Measurements from ENCODE around the gene RHBDD3. TPM values are rescaled to one million over a fixed set of nuclear protein-coding genes. Genes with fewer than 3 reads are reported as not detected.

Gene RHBDD3
- total and polyA plus RNA-seq, 2 donors (not counting 1 experiment from before 2014, with no cell fraction given) = 11.9 to 12.5 TPM

DNA sequence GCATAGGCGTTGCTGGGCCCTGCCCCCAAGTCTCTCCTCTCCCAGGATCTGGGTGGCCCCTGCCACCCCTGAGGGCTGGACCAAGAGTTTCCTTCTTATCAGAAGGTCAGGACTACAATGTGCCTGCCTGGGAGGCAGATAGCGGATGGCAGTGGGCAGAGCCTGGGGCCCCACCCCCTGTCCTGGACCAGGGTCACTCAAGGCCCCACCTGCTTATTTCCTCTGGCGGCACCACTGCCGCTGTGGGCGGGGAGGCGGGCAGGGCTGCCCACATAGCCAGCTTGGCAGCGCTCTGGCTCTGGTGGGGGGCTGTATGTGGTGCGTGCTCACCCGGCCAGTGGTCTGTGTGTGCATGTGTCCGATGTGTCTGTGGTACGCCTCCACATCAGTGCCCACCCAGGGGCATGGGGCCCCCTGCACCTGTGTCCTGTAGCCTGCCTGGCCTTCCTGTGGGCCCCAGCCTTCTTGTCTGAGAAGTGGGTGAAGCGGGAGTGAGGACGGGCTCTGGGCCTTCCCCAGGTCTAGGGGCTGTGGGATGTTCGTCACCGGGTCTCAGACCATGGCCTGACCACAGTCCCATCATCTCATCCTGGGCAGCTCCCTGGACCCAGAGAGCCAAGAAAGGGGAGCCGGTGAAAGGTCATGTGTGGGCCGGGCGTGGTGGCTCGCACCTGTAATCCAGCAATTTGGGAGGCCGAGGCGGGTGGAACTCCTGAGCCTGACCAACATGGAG, 41.7 kb upstream of the RHBDD3 start:
- Mint-ChIP-seq H3K9me3 (ENCODE audit: insufficient read depth) (no peaks in the 10 kb centered on the region), H3K27me3 (peaks cover 43% of the 10 kb centered on the region), H3K4me1 (peaks cover 37% of the 10 kb centered on the region), H3K27ac (no peak overlapping the region), H3K4me3 (no peak overlapping the region)
- Histone ChIP-seq H3K27ac (ENCODE audit: low read length in 2 of 2) (no peak overlapping the region), H3K9me3 (ENCODE audit: control extremely low read depth in 1 of 3, control insufficient read depth in 2 of 3, insufficient read depth in 1 of 3, low read length in 2 of 3) (peaks cover 0 to 33% (median 0%) of the 10 kb centered on the region in 3 donors), H3K79me2 (ENCODE audit: control insufficient read depth, insufficient read depth, low read length) (peaks cover 2% of the 10 kb centered on the region), H3K9ac (ENCODE audit: low read length) (no peak overlapping the region), H3K4me3 (ENCODE audit: control extremely low read depth in 1 of 5, extremely low read depth in 1 of 5, insufficient read depth in 1 of 5, low read depth in 2 of 5, low read length in 4 of 5) (no peak overlapping the region), H4K20me1 (ENCODE audit: control insufficient read depth, insufficient read depth, low read length, poor library complexity, severe bottlenecking) (peaks cover 4% of the 10 kb centered on the region), H3K4me2 (replicated peaks; ENCODE audit: low read depth, low read length, poor library complexity, severe bottlenecking) (no peak overlapping the region), H3K4me1 (ENCODE audit: control insufficient read depth in 2 of 2, insufficient read depth in 2 of 2, low read length in 2 of 2) (peaks cover 34 to 47% of the 10 kb centered on the region in 2 donors), H3K36me3 (replicated peaks in 1 of 2; ENCODE audit: control extremely low read depth in 1 of 2, control insufficient read depth in 1 of 2, extremely low read depth in 1 of 2, insufficient read depth in 2 of 2, low read length in 1 of 2) (no peaks in the 10 kb centered on the region), H2AFZ (ENCODE audit: insufficient read depth, low read depth, low read length, poor library complexity, severe bottlenecking) (no peak overlapping the region), H3K27me3 (replicated peaks in 1 of 4; ENCODE audit: control extremely low read depth in 1 of 4, control insufficient read depth in 3 of 4, insufficient read depth in 4 of 4, low read length in 3 of 4) (peaks cover 0 to 74% (median 36%) of the 10 kb centered on the region in 4 experiments)
- TF ChIP-seq EZH2 (IDR thresholded peaks at IDR 0.05; ENCODE audit: borderline replicate concordance, insufficient read depth, low read depth, low read length, poor library complexity, severe bottlenecking) = no peak
- TF ChIP-seq, protein P1, sequence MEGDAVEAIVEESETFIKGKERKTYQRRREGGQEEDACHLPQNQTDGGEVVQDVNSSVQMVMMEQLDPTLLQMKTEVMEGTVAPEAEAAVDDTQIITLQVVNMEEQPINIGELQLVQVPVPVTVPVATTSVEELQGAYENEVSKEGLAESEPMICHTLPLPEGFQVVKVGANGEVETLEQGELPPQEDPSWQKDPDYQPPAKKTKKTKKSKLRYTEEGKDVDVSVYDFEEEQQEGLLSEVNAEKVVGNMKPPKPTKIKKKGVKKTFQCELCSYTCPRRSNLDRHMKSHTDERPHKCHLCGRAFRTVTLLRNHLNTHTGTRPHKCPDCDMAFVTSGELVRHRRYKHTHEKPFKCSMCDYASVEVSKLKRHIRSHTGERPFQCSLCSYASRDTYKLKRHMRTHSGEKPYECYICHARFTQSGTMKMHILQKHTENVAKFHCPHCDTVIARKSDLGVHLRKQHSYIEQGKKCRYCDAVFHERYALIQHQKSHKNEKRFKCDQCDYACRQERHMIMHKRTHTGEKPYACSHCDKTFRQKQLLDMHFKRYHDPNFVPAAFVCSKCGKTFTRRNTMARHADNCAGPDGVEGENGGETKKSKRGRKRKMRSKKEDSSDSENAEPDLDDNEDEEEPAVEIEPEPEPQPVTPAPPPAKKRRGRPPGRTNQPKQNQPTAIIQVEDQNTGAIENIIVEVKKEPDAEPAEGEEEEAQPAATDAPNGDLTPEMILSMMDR (IDR thresholded peaks at IDR 0.05) = no peak
- intact Hi-C loops (cut with micrococcal nuclease) = no loop called here
- CTCF ChIA-PET = no interaction called here
- ATAC-seq (ENCODE audit: low read depth) (no peak), DNase-seq (no peak)
- WGBS (ENCODE audit: insufficient coverage) = 91% methylated on average over 12 of the region's 21 CpGs
- POLR2A ChIA-PET = no interaction called here

DNA sequence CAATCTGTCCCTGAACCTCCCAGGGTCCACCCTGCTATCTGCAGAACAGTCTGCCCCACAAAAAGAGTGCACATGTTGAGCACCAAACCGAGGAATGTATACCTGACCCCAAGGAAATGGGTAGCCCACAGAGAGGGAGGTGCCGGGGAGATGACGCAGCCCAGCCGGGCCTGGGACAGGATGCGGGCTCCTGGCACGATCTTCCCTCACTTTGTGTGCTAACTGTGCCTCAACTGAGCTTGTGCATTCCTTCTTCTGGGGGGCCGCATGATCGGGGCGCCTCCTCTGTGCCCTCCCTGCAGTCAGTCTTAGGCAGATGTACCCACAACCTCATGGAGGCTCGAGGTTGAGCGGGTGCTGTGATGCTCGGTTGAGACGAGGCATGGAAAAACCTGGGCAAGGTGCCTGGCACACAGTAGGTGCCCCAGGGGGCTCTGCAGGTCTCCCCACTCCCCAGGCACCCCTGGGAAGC, 41.0 kb upstream of the RHBDD3 start:
- Mint-ChIP-seq H3K27ac (no peak overlapping the region), H3K9me3 (ENCODE audit: insufficient read depth) (no peaks in the 10 kb centered on the region), H3K4me1 (peaks cover 34% of the 10 kb centered on the region), H3K27me3 (peaks cover 41% of the 10 kb centered on the region), H3K4me3 (no peak overlapping the region)
- Histone ChIP-seq H3K27me3 (replicated peaks in 1 of 4; ENCODE audit: control extremely low read depth in 1 of 4, control insufficient read depth in 3 of 4, insufficient read depth in 4 of 4, low read length in 3 of 4) (peaks cover 0 to 68% (median 30%) of the 10 kb centered on the region in 4 experiments), H3K4me1 (ENCODE audit: control insufficient read depth in 2 of 2, insufficient read depth in 2 of 2, low read length in 2 of 2) (peaks cover 27 to 40% of the 10 kb centered on the region in 2 donors), H4K20me1 (ENCODE audit: control insufficient read depth, insufficient read depth, low read length, poor library complexity, severe bottlenecking) (peaks cover 4% of the 10 kb centered on the region), H3K27ac (ENCODE audit: low read length in 2 of 2) (no peak overlapping the region), H2AFZ (ENCODE audit: insufficient read depth, low read depth, low read length, poor library complexity, severe bottlenecking) (no peak overlapping the region), H3K79me2 (ENCODE audit: control insufficient read depth, insufficient read depth, low read length) (peaks cover 2% of the 10 kb centered on the region), H3K4me3 (ENCODE audit: control extremely low read depth in 1 of 5, extremely low read depth in 1 of 5, insufficient read depth in 1 of 5, low read depth in 2 of 5, low read length in 4 of 5) (no peak overlapping the region), H3K4me2 (replicated peaks; ENCODE audit: low read depth, low read length, poor library complexity, severe bottlenecking) (no peak overlapping the region), H3K9me3 (ENCODE audit: control extremely low read depth in 1 of 3, control insufficient read depth in 2 of 3, insufficient read depth in 1 of 3, low read length in 2 of 3) (peaks cover 0 to 27% (median 0%) of the 10 kb centered on the region in 3 donors), H3K36me3 (replicated peaks in 1 of 2; ENCODE audit: control extremely low read depth in 1 of 2, control insufficient read depth in 1 of 2, extremely low read depth in 1 of 2, insufficient read depth in 2 of 2, low read length in 1 of 2) (no peaks in the 10 kb centered on the region), H3K9ac (ENCODE audit: low read length) (no peak overlapping the region)
- no peak for TF ChIP-seq EZH2 (IDR thresholded peaks at IDR 0.05; ENCODE audit: borderline replicate concordance, insufficient read depth, low read depth, low read length, poor library complexity, severe bottlenecking)
- TF ChIP-seq, protein P1 (IDR thresholded peaks at IDR 0.05) = no peak
- no peak for ATAC-seq (ENCODE audit: low read depth)
- POLR2A ChIA-PET = no interaction called here
- WGBS (ENCODE audit: insufficient coverage) = 79% methylated on average over 13 of the region's 13 CpGs
- intact Hi-C loops (cut with micrococcal nuclease) = no loop called here
- DNase-seq = no peak
- CTCF ChIA-PET = no interaction called here

All from B cell (primary cell).